Measurements from ENCODE around the gene UXS1. TPM values are rescaled to one million over a fixed set of nuclear protein-coding genes. Genes with fewer than 3 reads are reported as not detected.

Gene UXS1
- total RNA-seq, 1 donor from 2014 or later, result 58.5 TPM

DNA sequence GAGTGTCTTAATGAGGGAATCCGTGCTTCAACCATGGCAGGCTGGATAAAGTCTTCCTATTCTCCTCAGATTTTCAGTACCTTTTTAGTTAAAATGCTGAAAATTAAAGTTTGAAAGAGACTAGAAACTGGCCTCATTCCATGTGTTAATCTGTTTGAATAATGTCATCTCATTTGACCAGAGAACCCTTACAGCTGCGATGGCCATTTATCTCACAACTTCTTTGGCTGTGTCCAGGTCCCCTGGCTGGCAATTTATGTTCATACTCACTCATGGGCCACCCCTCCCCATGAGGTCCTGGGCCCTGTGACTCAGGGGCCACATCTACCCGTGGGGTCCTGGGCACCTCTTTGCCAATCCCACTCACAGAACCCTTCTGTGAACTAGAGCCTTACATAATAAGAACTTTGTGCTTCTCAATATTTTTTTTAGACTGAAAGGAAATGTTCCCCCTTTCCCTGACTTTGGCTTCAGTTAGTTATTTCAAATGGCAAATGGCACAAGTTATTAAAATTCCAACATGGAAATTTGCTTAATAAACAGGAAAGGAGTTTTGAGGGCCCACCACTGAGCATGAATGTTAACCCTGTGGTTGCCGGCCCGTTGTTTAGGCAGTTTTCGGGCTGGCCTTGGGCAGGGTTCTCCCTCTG lies 134.6 kb downstream of the UXS1 start:
- Mint-ChIP-seq H3K9me3 (peaks cover 15% of the 10 kb centered on the region), H3K4me1 (ENCODE audit: unreplicated experiment) (peaks cover 12% of the 10 kb centered on the region), H3K27me3 (peaks cover 13% of the 10 kb centered on the region), H3K36me3 (no peaks in the 10 kb centered on the region), H3K27ac (no peak overlapping the region), H3K4me3 (no peak overlapping the region)
- no peak for DNase-seq (ENCODE audit: extremely low spot score, unreplicated experiment)
- TF ChIP-seq, protein P1, sequence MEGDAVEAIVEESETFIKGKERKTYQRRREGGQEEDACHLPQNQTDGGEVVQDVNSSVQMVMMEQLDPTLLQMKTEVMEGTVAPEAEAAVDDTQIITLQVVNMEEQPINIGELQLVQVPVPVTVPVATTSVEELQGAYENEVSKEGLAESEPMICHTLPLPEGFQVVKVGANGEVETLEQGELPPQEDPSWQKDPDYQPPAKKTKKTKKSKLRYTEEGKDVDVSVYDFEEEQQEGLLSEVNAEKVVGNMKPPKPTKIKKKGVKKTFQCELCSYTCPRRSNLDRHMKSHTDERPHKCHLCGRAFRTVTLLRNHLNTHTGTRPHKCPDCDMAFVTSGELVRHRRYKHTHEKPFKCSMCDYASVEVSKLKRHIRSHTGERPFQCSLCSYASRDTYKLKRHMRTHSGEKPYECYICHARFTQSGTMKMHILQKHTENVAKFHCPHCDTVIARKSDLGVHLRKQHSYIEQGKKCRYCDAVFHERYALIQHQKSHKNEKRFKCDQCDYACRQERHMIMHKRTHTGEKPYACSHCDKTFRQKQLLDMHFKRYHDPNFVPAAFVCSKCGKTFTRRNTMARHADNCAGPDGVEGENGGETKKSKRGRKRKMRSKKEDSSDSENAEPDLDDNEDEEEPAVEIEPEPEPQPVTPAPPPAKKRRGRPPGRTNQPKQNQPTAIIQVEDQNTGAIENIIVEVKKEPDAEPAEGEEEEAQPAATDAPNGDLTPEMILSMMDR (conservative IDR thresholded peaks at IDR 0.05), result no peak

DNA sequence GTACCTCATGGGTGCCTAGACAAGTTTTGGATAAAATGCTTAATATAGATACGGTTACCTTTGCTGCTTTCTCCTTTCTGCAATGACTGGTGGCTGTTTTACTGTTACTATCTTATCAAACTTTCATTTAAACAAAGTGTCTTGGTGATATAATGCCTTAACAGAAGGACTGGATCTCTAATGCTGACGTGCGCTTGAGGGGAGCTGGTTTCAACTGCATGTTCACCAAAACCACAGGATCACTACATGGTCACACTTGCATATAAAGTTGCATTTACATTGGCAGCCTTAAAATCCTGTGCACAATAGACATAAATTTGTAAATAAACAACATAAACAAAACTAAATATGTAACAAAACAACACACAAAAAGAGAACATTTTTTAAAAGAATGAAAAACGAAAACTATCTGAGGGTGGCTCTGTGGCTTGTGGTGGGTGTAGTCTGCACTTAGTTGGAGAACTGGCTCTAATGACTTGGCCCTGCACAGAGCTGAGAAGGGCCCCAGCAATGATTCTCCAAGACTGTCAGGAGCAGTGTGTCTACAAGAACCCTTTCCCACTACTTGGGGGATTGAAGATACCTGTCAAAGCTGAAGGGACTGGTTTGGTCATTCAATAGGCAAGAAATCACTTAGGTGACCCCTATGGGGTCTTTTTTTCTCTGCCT lies 135.5 kb downstream of the UXS1 start:
- Mint-ChIP-seq H3K4me1 (ENCODE audit: unreplicated experiment) (peaks cover 7% of the 10 kb centered on the region), H3K9me3 (peaks cover 9% of the 10 kb centered on the region), H3K27me3 (peaks cover 5% of the 10 kb centered on the region), H3K4me3 (no peak overlapping the region), H3K27ac (no peak overlapping the region), H3K36me3 (no peaks in the 10 kb centered on the region)
- DNase-seq (ENCODE audit: extremely low spot score, unreplicated experiment), result no peak
- TF ChIP-seq, protein P1 (conservative IDR thresholded peaks at IDR 0.05), result no peak

DNA sequence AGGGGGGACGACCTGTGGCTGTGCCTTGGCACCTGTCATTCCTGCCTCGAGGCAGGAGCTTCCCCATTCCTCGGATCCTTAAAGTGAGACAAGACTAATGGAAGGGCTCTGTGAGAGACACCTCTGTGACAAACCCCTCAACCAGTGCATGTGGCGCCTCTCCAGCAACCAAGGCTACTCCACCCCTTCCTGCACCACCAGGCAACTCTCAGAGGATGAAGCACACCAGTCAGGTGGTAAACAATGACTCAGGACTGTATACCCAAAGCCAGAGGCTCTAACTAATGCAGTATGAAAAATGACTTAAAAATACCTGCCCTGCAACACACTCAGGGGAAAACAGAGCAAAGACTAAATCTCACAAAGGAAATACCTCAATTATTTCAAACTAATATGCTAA lies 136.9 kb downstream of the UXS1 start:
- H3K27ac Mint-ChIP-seq, result peak overlapping the region; percentile 44
- peaks cover 7% of the 10 kb centered on the region for H3K4me1 Mint-ChIP-seq (ENCODE audit: unreplicated experiment)
- H3K4me3 Mint-ChIP-seq, result no peak overlapping the region
- H3K36me3 Mint-ChIP-seq, result no peaks in the 10 kb centered on the region
- DNase-seq (ENCODE audit: extremely low spot score, unreplicated experiment), result no peak
- peaks cover 3% of the 10 kb centered on the region for H3K27me3 Mint-ChIP-seq
- TF ChIP-seq, protein P1 (conservative IDR thresholded peaks at IDR 0.05), result no peak
- peaks cover 9% of the 10 kb centered on the region for H3K9me3 Mint-ChIP-seq

DNA sequence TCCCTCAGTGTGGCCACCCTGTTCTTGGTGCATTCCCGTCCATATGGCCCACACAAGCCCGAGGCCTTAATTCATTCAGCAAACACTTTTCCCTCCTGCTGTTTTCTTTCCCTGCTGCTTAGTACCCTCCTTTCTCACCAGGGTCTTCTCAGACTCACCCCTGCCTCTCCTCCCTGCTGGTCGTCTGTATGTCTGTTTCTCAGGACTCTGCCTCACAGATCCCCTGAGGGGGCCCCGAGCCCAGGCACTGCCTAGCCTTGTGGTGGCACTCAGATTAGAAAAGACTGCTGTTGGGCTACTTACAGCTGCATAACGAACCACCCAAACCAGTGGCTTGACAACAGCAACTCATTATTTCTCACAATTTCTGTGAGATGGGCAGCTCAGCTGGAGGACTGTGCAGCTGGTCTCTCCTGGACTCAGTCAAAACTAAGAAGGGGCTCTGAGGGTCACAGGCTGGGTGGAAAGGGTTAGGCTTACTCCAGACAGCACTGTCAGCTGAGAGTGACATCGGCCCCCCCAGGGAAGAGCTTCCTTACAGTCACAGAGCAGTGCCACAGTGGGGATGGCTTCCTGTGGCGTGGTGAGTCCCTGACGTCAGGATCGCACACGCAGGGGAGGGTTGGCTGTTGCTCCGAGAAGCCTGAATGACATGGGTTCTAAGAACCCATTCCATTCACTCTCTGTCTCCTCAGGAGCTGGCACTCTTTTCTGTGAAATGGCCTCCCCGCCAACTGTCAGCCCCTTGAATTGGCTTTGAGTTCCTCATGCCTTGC lies 139.0 kb downstream of the UXS1 start:
- peaks cover 7% of the 10 kb centered on the region for H3K4me1 Mint-ChIP-seq (ENCODE audit: unreplicated experiment)
- peaks cover 7% of the 10 kb centered on the region for H3K9me3 Mint-ChIP-seq
- H3K36me3 Mint-ChIP-seq, result no peaks in the 10 kb centered on the region
- H3K27me3 Mint-ChIP-seq, result peaks cover 3% of the 10 kb centered on the region
- H3K27ac Mint-ChIP-seq, result no peak overlapping the region
- no peak for DNase-seq (ENCODE audit: extremely low spot score, unreplicated experiment)
- TF ChIP-seq, protein P1 (conservative IDR thresholded peaks at IDR 0.05), result no peak
- H3K4me3 Mint-ChIP-seq, result no peak overlapping the region

DNA sequence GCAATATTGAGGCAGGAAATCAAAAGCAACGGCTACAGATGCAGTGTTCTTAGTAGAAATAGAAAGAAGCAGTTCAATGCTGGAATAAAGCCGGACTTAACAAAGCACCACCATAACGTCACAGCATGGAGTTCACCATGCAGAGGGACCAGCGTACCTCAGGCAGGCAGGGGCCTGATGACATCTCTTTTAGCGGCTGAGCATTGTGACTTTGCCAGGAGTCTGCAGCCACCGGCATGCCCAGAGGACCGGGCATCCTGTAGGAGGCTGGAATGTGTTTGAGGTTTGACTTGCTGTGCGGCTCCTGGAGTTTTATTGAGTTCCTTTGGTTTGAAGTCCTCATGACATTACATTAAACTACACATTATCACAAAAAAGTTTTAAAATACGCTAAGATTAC lies 139.8 kb downstream of the UXS1 start:
- Mint-ChIP-seq H3K27me3 (peaks cover 3% of the 10 kb centered on the region), H3K36me3 (no peaks in the 10 kb centered on the region), H3K4me3 (no peak overlapping the region), H3K4me1 (ENCODE audit: unreplicated experiment) (peaks cover 7% of the 10 kb centered on the region), H3K9me3 (peaks cover 5% of the 10 kb centered on the region), H3K27ac (no peak overlapping the region)
- DNase-seq (ENCODE audit: extremely low spot score, unreplicated experiment), result no peak
- TF ChIP-seq, protein P1 (conservative IDR thresholded peaks at IDR 0.05), result no peak
